Kidney epithelial cell (primary cell): Measurements from ENCODE around the gene ITPR3. TPM values are rescaled to one million over a fixed set of nuclear protein-coding genes. Genes with fewer than 3 reads are reported as not detected.

ENCODE experiments used
- DNase-seq: peaks from one replicate; pipeline ENCODE4 v3.0.0-alpha.2; 2010; ENCODE audit warnings: low read depth
- H3K27me3 ChIP-seq: 2 replicates; pipeline ENCODE4 v1.6.0; 2011; ENCODE audit warnings: low read length; ENCODE audit not compliant: control insufficient read depth, insufficient read depth
- H3K36me3 ChIP-seq: 2 replicates; pipeline ENCODE4 v1.5.1; 2011; ENCODE audit warnings: low read length; ENCODE audit not compliant: control insufficient read depth, insufficient read depth
- H3K4me3 ChIP-seq: 2 replicates; pipeline ENCODE4 v1.5.1; 2011; ENCODE audit warnings: low read depth, mild to moderate bottlenecking, control low read depth, low read length
- total RNA-seq: library from RNA; depleted of rRNA; stranded (reverse); fragments of >200 nt; gene quantifications from 2 replicates; pipeline ENCODE4 v1.2.3, GENCODE V29; 2015
- TF ChIP-seq, protein P1 (sequence below): IDR thresholded peaks from 2 replicates; pipeline ENCODE4 v1.5.1; 2011; ENCODE audit warnings: mild to moderate bottlenecking, moderate library complexity, low read length, control low read depth, inconsistent platforms; ENCODE audit not compliant: insufficient read depth, poor library complexity, severe bottlenecking

The ITPR3 gene
- total RNA-seq, 1 donor from 2014 or later, result 147 TPM

DNA sequence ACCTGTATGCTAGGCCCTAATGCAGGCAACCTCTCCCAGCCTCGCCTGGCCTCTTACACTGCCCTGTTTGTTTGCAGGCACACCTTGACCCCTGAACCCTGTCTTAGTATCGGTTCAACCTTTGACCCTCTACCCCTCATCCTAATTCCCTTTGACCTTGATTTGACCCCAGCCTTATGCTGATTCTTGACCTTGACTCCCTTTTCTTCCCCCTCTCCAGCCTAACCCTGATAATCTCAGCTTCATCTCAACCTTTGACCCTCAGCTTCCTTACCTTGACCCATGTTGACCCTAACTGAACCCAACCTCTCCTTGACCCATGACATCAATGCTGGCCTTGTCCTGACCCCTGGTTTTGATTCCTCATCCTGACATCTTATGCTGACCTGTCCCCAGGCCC lies 56.6 kb downstream of the ITPR3 start:
- Histone ChIP-seq H3K36me3 (peaks cover 2% of the 10 kb centered on the region), H3K27me3 (no peaks in the 10 kb centered on the region), H3K4me3 (no peak overlapping the region)
- no peak for DNase-seq
- TF ChIP-seq, protein P1, sequence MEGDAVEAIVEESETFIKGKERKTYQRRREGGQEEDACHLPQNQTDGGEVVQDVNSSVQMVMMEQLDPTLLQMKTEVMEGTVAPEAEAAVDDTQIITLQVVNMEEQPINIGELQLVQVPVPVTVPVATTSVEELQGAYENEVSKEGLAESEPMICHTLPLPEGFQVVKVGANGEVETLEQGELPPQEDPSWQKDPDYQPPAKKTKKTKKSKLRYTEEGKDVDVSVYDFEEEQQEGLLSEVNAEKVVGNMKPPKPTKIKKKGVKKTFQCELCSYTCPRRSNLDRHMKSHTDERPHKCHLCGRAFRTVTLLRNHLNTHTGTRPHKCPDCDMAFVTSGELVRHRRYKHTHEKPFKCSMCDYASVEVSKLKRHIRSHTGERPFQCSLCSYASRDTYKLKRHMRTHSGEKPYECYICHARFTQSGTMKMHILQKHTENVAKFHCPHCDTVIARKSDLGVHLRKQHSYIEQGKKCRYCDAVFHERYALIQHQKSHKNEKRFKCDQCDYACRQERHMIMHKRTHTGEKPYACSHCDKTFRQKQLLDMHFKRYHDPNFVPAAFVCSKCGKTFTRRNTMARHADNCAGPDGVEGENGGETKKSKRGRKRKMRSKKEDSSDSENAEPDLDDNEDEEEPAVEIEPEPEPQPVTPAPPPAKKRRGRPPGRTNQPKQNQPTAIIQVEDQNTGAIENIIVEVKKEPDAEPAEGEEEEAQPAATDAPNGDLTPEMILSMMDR, result no peak

DNA sequence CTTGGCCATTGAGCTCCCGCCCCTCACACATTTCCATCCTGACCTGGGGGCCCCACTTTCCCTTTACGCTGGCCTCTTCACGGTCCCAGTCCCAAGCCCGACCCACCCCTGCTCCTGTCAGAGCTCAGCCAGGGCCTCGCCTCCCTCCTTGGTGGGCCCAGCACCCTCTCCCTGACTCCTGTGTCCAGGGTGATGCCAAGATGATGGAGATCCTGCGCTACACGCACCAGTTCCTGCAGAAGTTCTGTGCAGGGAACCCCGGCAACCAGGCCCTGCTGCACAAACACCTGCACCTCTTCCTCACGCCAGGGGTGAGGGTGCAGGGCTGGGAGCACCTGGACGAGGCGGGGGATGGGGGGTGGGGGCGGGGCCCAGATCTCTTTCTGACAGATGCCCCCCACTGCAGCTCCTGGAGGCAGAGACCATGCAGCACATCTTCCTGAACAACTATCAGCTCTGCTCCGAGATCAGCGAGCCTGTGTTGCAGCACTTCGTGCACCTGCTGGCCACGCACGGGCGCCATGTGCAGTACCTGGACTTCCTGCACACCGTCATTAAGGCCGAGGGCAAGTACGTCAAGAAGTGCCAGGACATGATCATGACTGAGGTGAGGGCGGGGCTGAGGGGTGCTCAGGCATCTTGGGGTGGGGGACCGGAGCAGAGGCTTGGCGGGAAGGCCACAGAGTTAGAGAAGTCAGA lies 57.3 kb downstream of the ITPR3 start:
- Histone ChIP-seq H3K4me3 (no peak overlapping the region), H3K36me3 (peaks cover 2% of the 10 kb centered on the region), H3K27me3 (no peaks in the 10 kb centered on the region)
- no peak for DNase-seq
- TF ChIP-seq, protein P1, result no peak

DNA sequence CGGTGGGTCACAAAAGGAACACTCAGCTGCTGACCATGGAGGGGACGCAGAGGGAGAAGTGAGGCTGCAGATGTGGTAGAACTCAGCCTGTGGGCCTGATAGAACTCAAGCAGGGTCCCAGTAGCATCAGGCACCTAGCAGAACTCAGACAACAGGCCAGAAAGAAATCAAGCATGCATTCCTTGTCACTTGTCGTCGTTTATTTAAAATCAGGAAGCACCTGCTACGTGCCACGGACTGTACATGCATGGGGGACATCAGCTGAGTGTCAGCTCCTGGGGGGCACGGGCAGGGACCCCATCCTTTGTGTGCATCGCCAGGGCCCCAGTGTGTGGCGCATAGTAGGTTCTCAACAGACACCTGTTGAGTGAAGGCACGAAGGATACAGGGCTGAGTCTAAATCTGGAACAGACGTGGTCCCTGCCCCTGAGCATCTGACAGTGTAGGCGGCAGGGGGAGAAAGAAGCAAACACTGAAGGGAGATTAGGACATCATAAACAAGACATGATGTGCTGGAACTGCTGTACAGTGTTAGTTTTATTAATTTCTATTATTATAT lies 57.9 kb downstream of the ITPR3 start:
- TF ChIP-seq, protein P1, result no peak
- H3K4me3 ChIP-seq, result no peak overlapping the region
- peaks cover 4% of the 10 kb centered on the region for H3K36me3 ChIP-seq
- DNase-seq, result no peak
- no peaks in the 10 kb centered on the region for H3K27me3 ChIP-seq

DNA sequence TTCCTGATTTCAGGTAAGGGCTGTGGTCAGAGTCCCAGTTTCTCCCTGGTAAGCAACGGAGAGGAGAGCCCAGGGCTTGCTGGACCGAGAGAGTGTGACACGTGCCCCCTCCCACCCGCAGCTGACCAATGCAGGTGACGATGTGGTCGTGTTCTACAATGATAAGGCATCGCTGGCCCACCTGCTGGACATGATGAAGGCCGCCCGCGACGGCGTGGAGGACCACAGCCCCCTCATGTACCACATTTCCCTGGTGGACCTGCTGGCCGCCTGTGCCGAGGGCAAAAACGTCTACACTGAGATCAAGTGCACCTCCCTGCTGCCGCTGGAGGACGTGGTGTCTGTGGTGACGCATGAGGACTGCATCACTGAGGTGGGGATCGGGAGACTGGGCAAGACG lies 58.6 kb downstream of the ITPR3 start:
- TF ChIP-seq, protein P1, result no peak
- H3K27me3 ChIP-seq, result no peaks in the 10 kb centered on the region
- H3K36me3 ChIP-seq, result peaks cover 6% of the 10 kb centered on the region
- no peak for DNase-seq
- no peak overlapping the region for H3K4me3 ChIP-seq

DNA sequence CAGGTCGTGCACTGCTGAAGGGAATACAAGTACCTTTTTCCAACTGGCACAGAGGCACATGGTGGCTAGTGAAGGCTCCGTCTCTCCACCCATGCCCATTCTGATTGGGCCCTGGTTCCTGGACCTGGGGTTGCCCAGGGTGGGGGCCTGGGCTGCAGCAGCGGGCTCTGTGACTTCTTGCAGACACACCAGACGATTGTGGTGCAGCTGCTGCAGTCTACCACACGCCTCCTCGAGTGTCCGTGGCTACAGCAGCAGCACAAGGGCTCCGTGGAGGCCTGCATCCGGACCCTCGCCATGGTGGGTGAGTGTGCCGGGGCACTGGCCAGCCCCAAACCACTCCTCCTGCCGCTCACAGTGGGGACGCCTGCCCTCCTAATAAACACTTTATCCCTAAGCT lies 61.2 kb downstream of the ITPR3 start:
- Histone ChIP-seq H3K27me3 (no peaks in the 10 kb centered on the region), H3K4me3 (no peak overlapping the region), H3K36me3 (peaks cover 5% of the 10 kb centered on the region)
- TF ChIP-seq, protein P1, result no peak
- no peak for DNase-seq
